Measurements from ENCODE around the gene RNF151. TPM values are rescaled to one million over a fixed set of nuclear protein-coding genes. Genes with fewer than 3 reads are reported as not detected.

Gene RNF151
- total and polyA plus RNA-seq, 2 of the 13 experiments (the other 11 are each of a cell fraction or from before 2014, with no cell fraction given), result not detected

DNA sequence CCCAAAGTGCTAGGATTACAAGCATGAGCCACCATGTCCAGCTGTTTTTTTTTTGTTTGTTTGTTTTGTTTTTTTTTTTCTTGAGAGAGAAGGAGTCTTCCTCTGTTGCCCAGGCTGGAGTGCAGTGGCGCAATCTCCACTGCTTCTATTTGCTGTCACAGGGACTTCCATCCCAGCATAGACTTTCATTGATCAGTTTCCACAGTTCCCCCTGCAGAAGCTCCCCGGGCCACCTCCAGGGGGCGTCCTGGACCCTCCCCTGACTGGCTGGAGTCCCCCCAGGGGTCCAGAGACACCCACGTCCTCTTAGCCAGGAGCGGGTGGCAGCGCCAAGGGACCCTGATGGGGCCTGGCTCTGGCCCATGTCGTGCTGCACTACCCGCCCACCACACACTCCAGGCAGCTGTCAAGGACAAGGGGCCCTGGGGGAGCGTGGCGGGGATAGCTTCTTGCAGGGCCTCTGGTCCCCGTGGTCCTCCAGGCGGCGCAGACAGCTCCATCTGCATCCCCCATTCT is 49.8 kb downstream of the RNF151 start (continued):
- TF ChIP-seq, protein P1, sequence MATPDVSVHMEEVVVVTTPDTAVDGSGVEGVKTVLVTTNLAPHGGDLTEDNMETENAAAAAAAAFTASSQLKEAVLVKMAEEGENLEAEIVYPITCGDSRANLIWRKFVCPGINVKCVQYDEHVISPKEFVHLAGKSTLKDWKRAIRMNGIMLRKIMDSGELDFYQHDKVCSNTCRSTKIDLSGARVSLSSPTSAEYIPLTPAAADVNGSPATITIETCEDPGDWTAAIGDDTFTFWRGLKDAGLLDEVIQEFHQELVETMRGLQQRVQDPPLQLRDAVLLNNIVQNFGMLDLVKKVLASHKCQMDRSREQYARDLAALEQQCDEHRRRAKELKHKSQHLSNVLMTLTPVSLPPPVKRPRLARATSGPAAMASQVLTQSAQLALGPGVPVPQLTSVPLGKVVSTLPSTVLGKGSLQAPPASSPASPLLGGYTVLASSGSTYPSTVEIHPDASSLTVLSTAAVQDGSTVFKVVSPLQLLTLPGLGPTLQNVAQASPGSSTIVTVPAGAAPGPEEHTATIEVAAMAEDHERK (CRISPR knock-in tag; IDR thresholded peaks at IDR 0.05; ENCODE audit: low read depth), result no peak
- TF ChIP-seq ZFY (CRISPR knock-in tag; IDR thresholded peaks at IDR 0.05) (no peak), ARNT (IDR thresholded peaks at IDR 0.05) (no peak), HNF4A (CRISPR knock-in tag; IDR thresholded peaks at IDR 0.05) (no peak), RFX3 (CRISPR knock-in tag; IDR thresholded peaks at IDR 0.05) (no peak), HMG20A (CRISPR knock-in tag; IDR thresholded peaks at IDR 0.05; ENCODE audit: borderline replicate concordance) (no peak; the same call in 1 of the 2 replicates), THAP11 (CRISPR knock-in tag; IDR thresholded peaks at IDR 0.05) (peak; percentile 26; the same call in 1 of the 2 replicates), ATF5 (CRISPR knock-in tag; IDR thresholded peaks at IDR 0.05; ENCODE audit: low read depth) (no peak), ZNF614 (CRISPR knock-in tag; IDR thresholded peaks at IDR 0.05; ENCODE audit: borderline replicate concordance) (no peak), ZNF580 (CRISPR knock-in tag; IDR thresholded peaks at IDR 0.05; ENCODE audit: borderline replicate concordance, low read depth) (no peak), PHF21A (CRISPR knock-in tag; IDR thresholded peaks at IDR 0.05) (0 out of 2 replicates have a peak, but pooled peaks have one; percentile 57), ZNF276 (CRISPR knock-in tag; IDR thresholded peaks at IDR 0.05; ENCODE audit: low read depth) (no peak), PCBP1 (IDR thresholded peaks at IDR 0.05; ENCODE audit: borderline replicate concordance, low read depth, low read length) (no peak), NR2F2 (IDR thresholded peaks at IDR 0.05; ENCODE audit: borderline replicate concordance, low read depth) (no peak), CENPT (CRISPR knock-in tag; IDR thresholded peaks at IDR 0.05; ENCODE audit: low read depth) (no peak), MEF2D (CRISPR knock-in tag; IDR thresholded peaks at IDR 0.05) (no peak)
- TF ChIP-seq, protein P2, sequence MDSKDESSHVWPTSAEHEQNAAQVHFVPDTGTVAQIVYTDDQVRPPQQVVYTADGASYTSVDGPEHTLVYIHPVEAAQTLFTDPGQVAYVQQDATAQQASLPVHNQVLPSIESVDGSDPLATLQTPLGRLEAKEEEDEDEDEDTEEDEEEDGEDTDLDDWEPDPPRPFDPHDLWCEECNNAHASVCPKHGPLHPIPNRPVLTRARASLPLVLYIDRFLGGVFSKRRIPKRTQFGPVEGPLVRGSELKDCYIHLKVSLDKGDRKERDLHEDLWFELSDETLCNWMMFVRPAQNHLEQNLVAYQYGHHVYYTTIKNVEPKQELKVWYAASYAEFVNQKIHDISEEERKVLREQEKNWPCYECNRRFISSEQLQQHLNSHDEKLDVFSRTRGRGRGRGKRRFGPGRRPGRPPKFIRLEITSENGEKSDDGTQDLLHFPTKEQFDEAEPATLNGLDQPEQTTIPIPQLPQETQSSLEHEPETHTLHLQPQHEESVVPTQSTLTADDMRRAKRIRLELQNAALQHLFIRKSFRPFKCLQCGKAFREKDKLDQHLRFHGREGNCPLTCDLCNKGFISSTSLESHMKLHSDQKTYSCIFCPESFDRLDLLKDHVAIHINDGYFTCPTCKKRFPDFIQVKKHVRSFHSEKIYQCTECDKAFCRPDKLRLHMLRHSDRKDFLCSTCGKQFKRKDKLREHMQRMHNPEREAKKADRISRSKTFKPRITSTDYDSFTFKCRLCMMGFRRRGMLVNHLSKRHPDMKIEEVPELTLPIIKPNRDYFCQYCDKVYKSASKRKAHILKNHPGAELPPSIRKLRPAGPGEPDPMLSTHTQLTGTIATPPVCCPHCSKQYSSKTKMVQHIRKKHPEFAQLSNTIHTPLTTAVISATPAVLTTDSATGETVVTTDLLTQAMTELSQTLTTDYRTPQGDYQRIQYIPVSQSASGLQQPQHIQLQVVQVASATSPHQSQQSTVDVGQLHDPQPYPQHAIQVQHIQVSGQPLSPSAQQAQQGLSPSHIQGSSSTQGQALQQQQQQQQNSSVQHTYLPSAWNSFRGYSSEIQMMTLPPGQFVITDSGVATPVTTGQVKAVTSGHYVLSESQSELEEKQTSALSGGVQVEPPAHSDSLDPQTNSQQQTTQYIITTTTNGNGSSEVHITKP (CRISPR knock-in tag; IDR thresholded peaks at IDR 0.05; ENCODE audit: low read depth), result no peak
- TF ChIP-seq, protein P3, sequence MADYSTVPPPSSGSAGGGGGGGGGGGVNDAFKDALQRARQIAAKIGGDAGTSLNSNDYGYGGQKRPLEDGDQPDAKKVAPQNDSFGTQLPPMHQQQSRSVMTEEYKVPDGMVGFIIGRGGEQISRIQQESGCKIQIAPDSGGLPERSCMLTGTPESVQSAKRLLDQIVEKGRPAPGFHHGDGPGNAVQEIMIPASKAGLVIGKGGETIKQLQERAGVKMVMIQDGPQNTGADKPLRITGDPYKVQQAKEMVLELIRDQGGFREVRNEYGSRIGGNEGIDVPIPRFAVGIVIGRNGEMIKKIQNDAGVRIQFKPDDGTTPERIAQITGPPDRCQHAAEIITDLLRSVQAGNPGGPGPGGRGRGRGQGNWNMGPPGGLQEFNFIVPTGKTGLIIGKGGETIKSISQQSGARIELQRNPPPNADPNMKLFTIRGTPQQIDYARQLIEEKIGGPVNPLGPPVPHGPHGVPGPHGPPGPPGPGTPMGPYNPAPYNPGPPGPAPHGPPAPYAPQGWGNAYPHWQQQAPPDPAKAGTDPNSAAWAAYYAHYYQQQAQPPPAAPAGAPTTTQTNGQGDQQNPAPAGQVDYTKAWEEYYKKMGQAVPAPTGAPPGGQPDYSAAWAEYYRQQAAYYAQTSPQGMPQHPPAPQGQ (CRISPR knock-in tag; IDR thresholded peaks at IDR 0.05; ENCODE audit: borderline replicate concordance), result no peak
- TF ChIP-seq, protein P4, sequence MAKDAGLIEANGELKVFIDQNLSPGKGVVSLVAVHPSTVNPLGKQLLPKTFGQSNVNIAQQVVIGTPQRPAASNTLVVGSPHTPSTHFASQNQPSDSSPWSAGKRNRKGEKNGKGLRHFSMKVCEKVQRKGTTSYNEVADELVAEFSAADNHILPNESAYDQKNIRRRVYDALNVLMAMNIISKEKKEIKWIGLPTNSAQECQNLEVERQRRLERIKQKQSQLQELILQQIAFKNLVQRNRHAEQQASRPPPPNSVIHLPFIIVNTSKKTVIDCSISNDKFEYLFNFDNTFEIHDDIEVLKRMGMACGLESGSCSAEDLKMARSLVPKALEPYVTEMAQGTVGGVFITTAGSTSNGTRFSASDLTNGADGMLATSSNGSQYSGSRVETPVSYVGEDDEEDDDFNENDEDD (CRISPR knock-in tag; IDR thresholded peaks at IDR 0.05; ENCODE audit: borderline replicate concordance), result no peak

Data from HepG2 (cell line).